CD4-positive, alpha-beta T cell treated with Interferon alpha-2 for 1 hour (primary cell): ENCODE results near the gene SLC9A4.
A peak's percentile ranks its signal among the peaks of the same experiment; 100 is the strongest.
"Not testable (repeated sequence)": the region's sequence is repeated elsewhere in the genome, so short reads cannot be mapped to it uniquely, and the experiment has no call there.

Source experiments
- DNase-seq, 2 donors: peaks; one replicate each; pipeline ENCODE4 v3.0.0-alpha.2; 2020 to 2022

The SLC9A4 gene

DNA sequence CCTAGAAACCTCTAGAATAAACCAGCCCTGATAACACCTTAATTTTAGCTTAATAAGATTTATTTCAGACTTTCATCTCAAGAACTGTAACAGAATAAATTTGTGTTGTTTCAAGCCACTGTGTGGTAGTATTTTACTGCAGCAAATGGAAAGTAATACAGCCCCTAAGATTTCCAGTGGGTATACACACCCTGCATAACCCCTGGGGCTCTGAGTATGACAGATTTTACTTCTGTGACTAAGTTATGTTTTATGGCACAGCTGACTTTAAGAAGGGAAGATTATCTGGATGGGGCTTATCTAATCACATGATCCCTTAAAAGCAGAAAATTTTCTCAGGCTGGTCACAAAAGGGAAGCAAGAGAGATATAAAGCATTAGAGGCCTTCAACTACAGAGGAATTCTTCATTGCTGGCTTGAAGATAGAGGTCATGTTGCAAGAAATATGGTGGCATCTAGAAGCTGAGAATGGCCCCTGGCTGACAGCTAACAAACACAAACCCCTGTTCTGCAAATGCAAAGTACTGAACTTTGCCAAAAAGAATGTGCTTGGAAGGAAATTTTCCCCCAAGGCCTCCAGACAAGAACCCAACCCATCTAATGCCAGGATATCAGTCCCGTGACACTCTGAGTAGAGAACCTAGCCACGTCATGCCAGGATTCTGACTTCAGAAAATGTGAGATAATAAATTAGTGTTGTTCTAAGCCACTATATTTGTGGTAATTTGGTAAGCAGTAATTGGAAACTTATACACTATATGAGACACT lies 78.5 kb downstream of the SLC9A4 start:
- no peak for DNase-seq

DNA sequence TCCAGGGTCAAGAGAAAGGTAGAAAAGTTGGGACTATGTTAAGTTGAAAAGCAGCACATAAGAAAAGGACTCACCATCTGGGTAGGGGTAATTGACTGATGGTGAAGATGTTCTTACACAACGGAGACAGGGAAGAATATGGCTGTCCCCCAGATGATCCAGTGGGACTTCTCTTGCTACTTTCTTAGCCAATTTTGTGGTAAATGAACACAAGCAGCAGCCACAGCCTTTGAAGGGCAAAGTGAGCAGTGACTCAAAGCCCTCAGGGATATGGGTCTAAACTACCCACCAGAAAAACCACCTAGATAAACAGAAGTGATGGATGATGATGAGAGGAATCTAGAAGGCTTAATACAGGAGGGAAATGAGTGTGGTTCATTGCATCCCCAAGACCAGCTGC lies 80.6 kb downstream of the SLC9A4 start:
- DNase-seq, result no peak

DNA sequence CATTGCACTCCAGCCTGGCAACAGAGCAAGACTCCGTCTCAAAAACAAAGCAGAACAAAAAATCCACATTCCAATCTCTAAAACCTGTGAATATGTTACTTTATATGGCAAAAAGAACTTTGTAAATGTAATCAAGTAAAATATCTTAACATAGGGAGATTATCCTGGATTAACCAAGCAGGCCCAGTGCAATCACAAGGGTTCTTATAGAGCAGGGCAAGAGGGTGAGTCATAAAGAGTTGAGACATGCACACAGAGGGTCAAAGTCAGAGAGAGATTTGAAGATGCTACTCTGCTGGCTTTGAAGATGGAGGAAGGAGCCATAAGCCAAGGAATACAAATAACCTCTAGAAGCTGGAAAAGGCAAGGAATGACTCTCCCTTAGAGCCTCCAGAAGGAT lies 85.4 kb downstream of the SLC9A4 start:
- DNase-seq, result no peak

DNA sequence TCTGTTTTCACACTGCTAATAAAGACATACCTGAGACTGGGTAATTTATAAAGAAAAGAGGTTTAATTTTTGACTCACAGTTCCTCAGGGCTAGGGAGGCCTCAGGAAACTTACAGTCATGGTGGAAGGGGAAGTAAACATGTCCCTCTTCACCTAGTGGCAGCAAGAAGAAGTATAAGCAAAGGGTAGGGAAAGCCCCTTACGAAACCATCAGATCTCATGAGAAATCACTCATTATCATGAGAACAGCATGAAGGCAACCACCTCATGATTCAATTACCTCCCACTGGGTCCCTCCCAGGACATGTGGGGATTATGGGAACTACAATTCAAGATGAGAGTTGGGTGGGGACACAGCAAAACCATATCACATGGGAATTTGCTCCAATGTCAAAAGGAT lies 89.5 kb downstream of the SLC9A4 start:
- DNase-seq, result not testable (repeated sequence)

DNA sequence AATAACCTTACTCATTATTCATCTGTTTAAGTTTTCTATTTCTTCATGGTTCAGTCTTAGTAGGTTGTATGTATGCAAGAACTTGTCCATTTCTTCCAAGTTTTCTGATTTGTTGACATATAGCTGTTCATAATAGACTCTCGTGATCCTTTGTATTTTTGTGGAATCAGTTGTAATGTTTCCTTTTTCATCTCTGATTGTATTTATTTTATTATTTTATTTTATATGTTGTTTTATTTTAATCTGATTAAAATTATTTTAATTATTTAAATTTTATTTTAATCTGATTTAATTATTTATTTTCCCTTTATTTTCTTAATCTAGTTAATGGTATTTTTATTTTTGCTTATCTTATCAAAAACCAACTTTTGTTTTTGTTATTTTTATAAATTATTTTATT lies 102.9 kb downstream of the SLC9A4 start:
- DNase-seq, result no peak

DNA sequence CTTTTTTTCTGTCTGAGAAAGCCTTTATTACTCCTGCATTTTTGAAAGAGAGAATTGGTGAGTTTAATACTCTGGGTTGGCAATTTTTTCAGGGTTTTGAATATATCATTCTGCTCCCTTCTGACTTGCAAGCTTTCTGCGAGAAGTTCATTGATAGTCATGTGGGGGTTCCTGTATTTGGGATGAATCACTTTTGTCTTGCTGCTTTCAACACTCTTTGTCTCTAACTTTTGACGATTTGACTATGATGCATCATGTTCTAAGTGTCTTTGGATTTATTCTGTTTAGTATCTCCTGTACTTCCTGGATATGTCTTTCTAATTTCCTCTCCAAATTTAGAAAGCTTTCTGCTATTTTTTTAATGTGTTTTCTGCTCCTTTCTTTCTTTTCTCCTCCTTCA lies 105.3 kb downstream of the SLC9A4 start:
- DNase-seq, result no peak

DNA sequence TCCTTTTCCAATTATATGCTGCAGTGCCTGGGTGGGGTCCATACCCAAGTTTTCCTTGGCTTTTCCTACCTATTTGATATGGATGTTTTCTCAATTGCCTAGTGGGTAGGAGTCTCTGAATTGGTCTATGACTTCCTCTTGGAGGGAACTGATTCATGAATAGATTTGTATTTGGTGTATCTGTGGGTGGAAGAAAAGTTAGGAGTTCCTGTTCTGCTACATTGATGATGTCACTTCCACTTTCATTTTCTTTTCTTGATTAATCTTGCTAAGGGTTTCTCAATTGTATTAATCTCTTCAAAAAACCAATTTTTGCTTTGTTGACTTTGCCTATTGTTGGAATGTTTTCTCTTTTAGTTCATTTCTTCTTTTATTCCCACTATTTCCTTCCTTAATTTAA lies 108.9 kb downstream of the SLC9A4 start:
- peak in 1 of 2 donors; percentile 2 for DNase-seq

DNA sequence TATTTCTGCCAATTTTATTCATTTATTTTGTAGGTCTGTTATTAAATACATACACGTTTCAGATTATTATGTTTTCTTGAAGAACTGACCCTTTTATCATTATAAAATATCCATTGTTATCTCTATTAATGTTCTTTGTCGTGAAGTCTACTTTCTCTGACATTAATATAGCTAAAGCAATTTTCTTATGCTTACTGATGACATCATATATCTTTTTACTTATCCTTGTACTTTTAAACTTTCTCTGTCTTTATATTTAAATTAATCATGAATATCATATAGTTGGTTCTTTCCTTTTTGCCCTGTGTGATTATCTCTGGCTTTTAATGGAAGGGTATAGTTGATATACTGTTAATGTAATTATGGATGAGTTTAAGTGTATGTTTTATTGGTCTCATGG lies 109.8 kb downstream of the SLC9A4 start:
- no peak for DNase-seq
